C4-2B (cell line): Measurements from ENCODE around the gene ZNF326.

Source experiments
- ZFX ChIP-seq: fragments of 450-650 bp; IDR thresholded peaks from 2 replicates; pipeline ENCODE4 v1.6.1; 2017
- TF ChIP-seq, protein P1 (sequence below): fragments of 450-650 bp; conservative IDR thresholded peaks from 2 replicates; pipeline ENCODE4 v1.5.1; 2017; ENCODE audit warnings: mild to moderate bottlenecking

GRCh38 chr1:90039652-90040051 lies 44.7 kb downstream of the ZNF326 start:
- TF ChIP-seq, protein P1, sequence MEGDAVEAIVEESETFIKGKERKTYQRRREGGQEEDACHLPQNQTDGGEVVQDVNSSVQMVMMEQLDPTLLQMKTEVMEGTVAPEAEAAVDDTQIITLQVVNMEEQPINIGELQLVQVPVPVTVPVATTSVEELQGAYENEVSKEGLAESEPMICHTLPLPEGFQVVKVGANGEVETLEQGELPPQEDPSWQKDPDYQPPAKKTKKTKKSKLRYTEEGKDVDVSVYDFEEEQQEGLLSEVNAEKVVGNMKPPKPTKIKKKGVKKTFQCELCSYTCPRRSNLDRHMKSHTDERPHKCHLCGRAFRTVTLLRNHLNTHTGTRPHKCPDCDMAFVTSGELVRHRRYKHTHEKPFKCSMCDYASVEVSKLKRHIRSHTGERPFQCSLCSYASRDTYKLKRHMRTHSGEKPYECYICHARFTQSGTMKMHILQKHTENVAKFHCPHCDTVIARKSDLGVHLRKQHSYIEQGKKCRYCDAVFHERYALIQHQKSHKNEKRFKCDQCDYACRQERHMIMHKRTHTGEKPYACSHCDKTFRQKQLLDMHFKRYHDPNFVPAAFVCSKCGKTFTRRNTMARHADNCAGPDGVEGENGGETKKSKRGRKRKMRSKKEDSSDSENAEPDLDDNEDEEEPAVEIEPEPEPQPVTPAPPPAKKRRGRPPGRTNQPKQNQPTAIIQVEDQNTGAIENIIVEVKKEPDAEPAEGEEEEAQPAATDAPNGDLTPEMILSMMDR: no peak
- no peak for TF ChIP-seq ZFX
